ENCODE data around the gene SH3PXD2A. TPM values are rescaled to one million over a fixed set of nuclear protein-coding genes. Genes with fewer than 3 reads are reported as not detected.

The SH3PXD2A gene
- total RNA-seq, 4 donors from 2014 or later: 26.5 to 56.9 (median 33.3) TPM

- in situ Hi-C loops (cut with MboI; ENCODE audit: low pct_ligation_motif_present in 1 of 4, low pct_unique_long_range_greater_than_20kb in 1 of 4, low sequenced_read_pairs in 3 of 4): no loop called here
- no peak for DNase-seq
These were observed 206.5 kb downstream of the SH3PXD2A start for GRCh38 chr10:103648636-103649532.

GRCh38 chr10:103648251-103648635 is 207.1 kb downstream of the SH3PXD2A start:
- Histone ChIP-seq H3K9me3 (no peaks in the 10 kb centered on the region), H3K36me3 (no peaks in the 10 kb centered on the region), H3K27ac (peak overlapping the region; percentile 53 to 86 (median 82)), H3K4me1 (peaks cover 38 to 69% (median 49%) of the 10 kb centered on the region in 4 donors), H3K27me3 (no peaks in the 10 kb centered on the region), H3K4me3 (no peak overlapping the region)
- in situ Hi-C loops (cut with MboI; ENCODE audit: low pct_ligation_motif_present in 1 of 4, low pct_unique_long_range_greater_than_20kb in 1 of 4, low sequenced_read_pairs in 3 of 4) (no loop called here), intact Hi-C loops (cut with DNase I; ENCODE audit: low total_unique reads) (no loop called here)
- no peak for DNase-seq
- no peak for TF ChIP-seq POLR2AphosphoS5 (IDR thresholded peaks at IDR 0.05)
- TF ChIP-seq CTCF (IDR thresholded peaks at IDR 0.05): no peak
- TF ChIP-seq EP300 (IDR thresholded peaks at IDR 0.05; ENCODE audit: low read depth): no peak
- no peak for TF ChIP-seq POLR2A (IDR thresholded peaks at IDR 0.05)
- 61 to 72% methylated on average over 4 to 8 of the region's 8 CpGs for WGBS, 2 donors (ENCODE audit: low coverage in 1 of 2)

More at GRCh38 chr10:103648636-103649532, 206.5 kb downstream of the SH3PXD2A start:
- TF ChIP-seq EP300 (IDR thresholded peaks at IDR 0.05; ENCODE audit: low read depth) (no peak), POLR2AphosphoS5 (IDR thresholded peaks at IDR 0.05) (peak in 2 of 3 donors; percentile 6 to 14), CTCF (IDR thresholded peaks at IDR 0.05) (no peak), POLR2A (IDR thresholded peaks at IDR 0.05) (no peak)
- Histone ChIP-seq H3K27me3 (no peaks in the 10 kb centered on the region), H3K36me3 (no peaks in the 10 kb centered on the region), H3K9me3 (no peaks in the 10 kb centered on the region), H3K4me1 (peaks cover 43 to 75% (median 55%) of the 10 kb centered on the region in 4 donors), H3K4me3 (no peak overlapping the region), H3K27ac (peak overlapping the region; percentile 53 to 86 (median 82))
- 55 to 78% methylated on average over 3 to 18 of the region's 18 CpGs for WGBS, 2 donors (ENCODE audit: low coverage in 1 of 2)
- intact Hi-C loops (cut with DNase I; ENCODE audit: low total_unique reads): no loop called here

GRCh38 chr10:103646304-103646703 is 209.1 kb downstream of the SH3PXD2A start:
- 71 to 100% methylated on average over 1 to 3 of the region's 3 CpGs for WGBS, 2 donors (ENCODE audit: low coverage in 1 of 2)
- Histone ChIP-seq H3K9me3 (no peaks in the 10 kb centered on the region), H3K36me3 (no peaks in the 10 kb centered on the region), H3K27ac (peak overlapping the region; percentile 53 to 71 (median 66)), H3K27me3 (no peaks in the 10 kb centered on the region), H3K4me1 (peaks cover 19 to 50% (median 30%) of the 10 kb centered on the region in 4 donors), H3K4me3 (no peak overlapping the region)
- in situ Hi-C loops (cut with MboI; ENCODE audit: low pct_ligation_motif_present in 1 of 4, low pct_unique_long_range_greater_than_20kb in 1 of 4, low sequenced_read_pairs in 3 of 4) (no loop called here), intact Hi-C loops (cut with DNase I; ENCODE audit: low total_unique reads) (no loop called here)
- no peak for TF ChIP-seq CTCF (IDR thresholded peaks at IDR 0.05)
- no peak for TF ChIP-seq POLR2AphosphoS5 (IDR thresholded peaks at IDR 0.05)
- no peak for TF ChIP-seq POLR2A (IDR thresholded peaks at IDR 0.05)
- TF ChIP-seq EP300 (IDR thresholded peaks at IDR 0.05; ENCODE audit: low read depth): no peak
- DNase-seq: no peak

GRCh38 chr10:103645141-103646054 is 210.0 kb downstream of the SH3PXD2A start:
- Histone ChIP-seq H3K27ac (peak overlapping the region; percentile 53 to 71 (median 66)), H3K9me3 (no peaks in the 10 kb centered on the region), H3K27me3 (no peaks in the 10 kb centered on the region), H3K4me3 (no peak overlapping the region), H3K4me1 (peaks cover 14 to 46% (median 25%) of the 10 kb centered on the region in 4 donors), H3K36me3 (no peaks in the 10 kb centered on the region)
- in situ Hi-C loops (cut with MboI; ENCODE audit: low pct_ligation_motif_present in 1 of 4, low pct_unique_long_range_greater_than_20kb in 1 of 4, low sequenced_read_pairs in 3 of 4): no loop called here
- intact Hi-C loops (cut with DNase I; ENCODE audit: low total_unique reads): no loop called here
- DNase-seq: peak; percentile 59
- TF ChIP-seq EP300 (IDR thresholded peaks at IDR 0.05; ENCODE audit: low read depth) (no peak), POLR2AphosphoS5 (IDR thresholded peaks at IDR 0.05) (peak in 2 of 3 donors; percentile 10 to 18)
- WGBS, 2 donors (ENCODE audit: low coverage in 1 of 2): 69 to 100% methylated on average over 1 to 12 of the region's 12 CpGs
